GM10266 (cell line): ENCODE data around the gene ASAH2.
A peak's percentile ranks its signal among the peaks of the same experiment; 100 is the strongest.

ENCODE experiments used
- DNase-seq: peaks from one replicate; pipeline ENCODE4 v3.0.0; 2012; ENCODE audit errors: extremely low spot score
- CTCF ChIP-seq: IDR thresholded peaks from 2 replicates; pipeline ENCODE4 v1.5.1; 2012; ENCODE audit warnings: mild to moderate bottlenecking, low read depth; ENCODE audit not compliant: control insufficient read depth, insufficient read depth; ENCODE audit errors: missing control alignments

The ASAH2 gene

GRCh38 chr10:50251394-50251793, at the start of gene ASAH2:
ASAH2 (minus strand) TSS chr10:50251516; CDS start chr10:50248610, 2,906 bp downstream.
- no peak for DNase-seq
- TF ChIP-seq CTCF: no peak

- no peak for TF ChIP-seq CTCF
- no peak for DNase-seq
Observed at GRCh38 chr10:50299948-50300669, 48.8 kb upstream of the ASAH2 start.

- TF ChIP-seq CTCF: no peak
- DNase-seq: no peak
Observed at GRCh38 chr10:50295367-50295766, 44.1 kb upstream of the ASAH2 start.

- no peak for DNase-seq
- no peak for TF ChIP-seq CTCF
Observed at GRCh38 chr10:50294582-50294981, 43.3 kb upstream of the ASAH2 start.

- no peak for TF ChIP-seq CTCF
- no peak for DNase-seq
Observed at GRCh38 chr10:50293513-50294313, 42.4 kb upstream of the ASAH2 start.

- DNase-seq: peak; percentile 16
- peak; percentile 55 for TF ChIP-seq CTCF
Observed at GRCh38 chr10:50291261-50291850, 40.0 kb upstream of the ASAH2 start.

GRCh38 chr10:50289196-50289595, 37.9 kb upstream of the ASAH2 start:
- no peak for TF ChIP-seq CTCF

More at GRCh38 chr10:50289196-50289595, 37.9 kb upstream of the ASAH2 start:
- no peak for DNase-seq
